Mesothelial cell of epicardium (in vitro differentiated cells): ENCODE data around the gene RPS6KL1. TPM values are rescaled to one million over a fixed set of nuclear protein-coding genes. Genes with fewer than 3 reads are reported as not detected.

Experiments
- DNase-seq, 2 experiments: peaks; one replicate each; pipeline ENCODE4 v3.0.0; 2021; ENCODE audit warnings: low spot score in 2 of 2; ENCODE audit not compliant: unreplicated experiment in 2 of 2
- H3K27ac Mint-ChIP-seq: 2 replicates; pipeline ENCODE4 v1.8.0; 2021; ENCODE audit warnings: mixed read lengths
- H3K27me3 Mint-ChIP-seq: 2 replicates; pipeline ENCODE4 v1.8.0; 2021; ENCODE audit warnings: low read depth, mixed read lengths
- H3K36me3 Mint-ChIP-seq: 2 replicates; pipeline ENCODE4 v1.8.0; 2021; ENCODE audit warnings: mixed read lengths
- H3K4me1 Mint-ChIP-seq: 2 replicates; pipeline ENCODE4 v1.8.0; 2021; ENCODE audit warnings: mixed read lengths
- H3K4me3 Mint-ChIP-seq: 2 replicates; pipeline ENCODE4 v1.8.0; 2021; ENCODE audit warnings: mild to moderate bottlenecking, moderate library complexity, mixed read lengths
- H3K9me3 Mint-ChIP-seq: 2 replicates; pipeline ENCODE4 v1.8.0; 2021; ENCODE audit warnings: mixed read lengths
- CTCF ChIP-seq: fragments of 200-600 bp; sonication (generic); IDR thresholded peaks from one replicate; pipeline ENCODE4 v1.5.0; 2021; ENCODE audit warnings: antibody characterized with exemption; ENCODE audit not compliant: unreplicated experiment
- total RNA-seq: library from RNA; stranded (reverse); gene quantifications from 3 replicates; pipeline ENCODE4 v1.2.1, GENCODE V29; 2021

Gene RPS6KL1
- total RNA-seq, 1 donor from 2014 or later: 1.1 TPM

GRCh38 chr14:74915826-74916225 lies 7.2 kb downstream of the RPS6KL1 start:
- Mint-ChIP-seq H3K4me3 (no peak overlapping the region), H3K4me1 (peaks cover 2% of the 10 kb centered on the region), H3K27ac (no peak overlapping the region), H3K27me3 (no peaks in the 10 kb centered on the region), H3K36me3 (no peaks in the 10 kb centered on the region), H3K9me3 (no peaks in the 10 kb centered on the region)
- no peak for DNase-seq
- no peak for TF ChIP-seq CTCF

- no peaks in the 10 kb centered on the region for H3K27me3 Mint-ChIP-seq
- DNase-seq: no peak
These were observed 7.6 kb downstream of the RPS6KL1 start for GRCh38 chr14:74915426-74915825.

GRCh38 chr14:74913986-74914573 lies 9.0 kb downstream of the RPS6KL1 start:
- no peak overlapping the region for H3K27ac Mint-ChIP-seq

More at GRCh38 chr14:74915426-74915825, 7.6 kb downstream of the RPS6KL1 start:
- no peak for TF ChIP-seq CTCF
- Mint-ChIP-seq H3K27ac (no peak overlapping the region), H3K9me3 (no peaks in the 10 kb centered on the region), H3K4me3 (no peak overlapping the region), H3K36me3 (no peaks in the 10 kb centered on the region), H3K4me1 (peaks cover 2% of the 10 kb centered on the region)

GRCh38 chr14:74913393-74913910 lies 9.6 kb downstream of the RPS6KL1 start:
- no peak for DNase-seq
- TF ChIP-seq CTCF: no peak
- H3K4me1 Mint-ChIP-seq: peaks cover 2% of the 10 kb centered on the region
- no peak overlapping the region for H3K4me3 Mint-ChIP-seq
- no peaks in the 10 kb centered on the region for H3K36me3 Mint-ChIP-seq
- H3K9me3 Mint-ChIP-seq: no peaks in the 10 kb centered on the region
- H3K27ac Mint-ChIP-seq: no peak overlapping the region
- H3K27me3 Mint-ChIP-seq: no peaks in the 10 kb centered on the region

More at GRCh38 chr14:74913986-74914573, 9.0 kb downstream of the RPS6KL1 start:
- Mint-ChIP-seq H3K27me3 (no peaks in the 10 kb centered on the region), H3K4me3 (no peak overlapping the region), H3K4me1 (peaks cover 2% of the 10 kb centered on the region), H3K36me3 (no peaks in the 10 kb centered on the region), H3K9me3 (no peaks in the 10 kb centered on the region)
- TF ChIP-seq CTCF: peak; percentile 13
- peak in 1 of 2 experiments; percentile 58 for DNase-seq

- H3K9me3 Mint-ChIP-seq: no peaks in the 10 kb centered on the region
- H3K4me1 Mint-ChIP-seq: peaks cover 2% of the 10 kb centered on the region
- H3K27me3 Mint-ChIP-seq: no peaks in the 10 kb centered on the region
- TF ChIP-seq CTCF: no peak
- no peak overlapping the region for H3K4me3 Mint-ChIP-seq
- no peak for DNase-seq
- H3K36me3 Mint-ChIP-seq: no peaks in the 10 kb centered on the region
- no peak overlapping the region for H3K27ac Mint-ChIP-seq
These were observed 10.3 kb downstream of the RPS6KL1 start for GRCh38 chr14:74912801-74913200.

GRCh38 chr14:74912111-74912510 lies 10.9 kb downstream of the RPS6KL1 start:
- H3K27ac Mint-ChIP-seq: no peak overlapping the region

More at GRCh38 chr14:74912111-74912510, 10.9 kb downstream of the RPS6KL1 start:
- Mint-ChIP-seq H3K36me3 (no peaks in the 10 kb centered on the region), H3K4me1 (peaks cover 2% of the 10 kb centered on the region), H3K4me3 (no peak overlapping the region), H3K9me3 (no peaks in the 10 kb centered on the region), H3K27me3 (no peaks in the 10 kb centered on the region)
- TF ChIP-seq CTCF: no peak
- no peak for DNase-seq
